WTC11 (cell line): ENCODE results near the gene NOS1. TPM values are rescaled to one million over a fixed set of nuclear protein-coding genes. Genes with fewer than 3 reads are reported as not detected.
"Not testable (repeated sequence)": the region's sequence is repeated elsewhere in the genome, so short reads cannot be mapped to it uniquely, and the experiment has no call there.

ENCODE experiments used
- ATAC-seq: fragments of 200-7000 bp; cut with Tn5 transposase; 2 replicates; pipeline ENCODE4 v1.10.0; 2021; ENCODE audit warnings: mild to moderate bottlenecking, moderate library complexity
- CTCF ChIA-PET: fragments of 300-600 bp; sonication (Branson Sonifier 250); formaldehyde crosslinking; loops from one replicate; lab custom pipeline; 2021; ENCODE audit warnings: antibody characterized with exemption; lab: Charles Lee
- POLR2A ChIA-PET: fragments of 350-600 bp; sonication (Branson Sonifier 250); formaldehyde crosslinking; loops from one replicate; lab custom pipeline; 2021; ENCODE audit warnings: antibody characterized with exemption; lab: Charles Lee
- DNase-seq: peaks from one replicate; pipeline ENCODE4 v3.0.0; 2021; ENCODE audit warnings: low spot score
- H3K27ac Mint-ChIP-seq: 2 replicates; pipeline ENCODE4 v1.8.0; 2021; ENCODE audit warnings: mixed read lengths
- H3K27me3 Mint-ChIP-seq: 2 replicates; pipeline ENCODE4 v1.8.0; 2021; ENCODE audit warnings: low read depth, mild to moderate bottlenecking, moderate library complexity, mixed read lengths
- H3K36me3 Mint-ChIP-seq: 2 replicates; pipeline ENCODE4 v1.8.0; 2021; ENCODE audit warnings: mixed read lengths
- H3K4me1 Mint-ChIP-seq: 2 replicates; pipeline ENCODE4 v1.8.0; 2022; ENCODE audit warnings: mixed read lengths
- H3K4me3 Mint-ChIP-seq: 2 replicates; pipeline ENCODE4 v1.8.0; 2021; ENCODE audit warnings: mild to moderate bottlenecking, moderate library complexity, mixed read lengths
- H3K9me3 Mint-ChIP-seq: 2 replicates; pipeline ENCODE4 v1.8.0; 2021; ENCODE audit warnings: mixed read lengths
- CREB1 ChIP-seq: sonication (generic); formaldehyde crosslinking; IDR thresholded peaks from 2 replicates; pipeline ENCODE4 v1.8.0; 2023; ENCODE audit warnings: mild to moderate bottlenecking, missing genetic modification reagents
- E2F1 ChIP-seq: sonication (generic); formaldehyde crosslinking; IDR thresholded peaks from 2 replicates; pipeline ENCODE4 v1.8.0; 2022; ENCODE audit warnings: mild to moderate bottlenecking, missing genetic modification reagents
- ELF4 ChIP-seq: sonication (generic); formaldehyde crosslinking; IDR thresholded peaks from 2 replicates; pipeline ENCODE4 v1.8.1; 2022; ENCODE audit warnings: low read depth, mild to moderate bottlenecking, moderate library complexity, missing genetic modification reagents
- IRF2 ChIP-seq: sonication (generic); formaldehyde crosslinking; IDR thresholded peaks from 2 replicates; pipeline ENCODE4 v1.8.0; 2022; ENCODE audit warnings: low read depth, missing genetic modification reagents, borderline replicate concordance
- KAT7 ChIP-seq: sonication (generic); formaldehyde crosslinking; IDR thresholded peaks from 2 replicates; pipeline ENCODE4 v1.8.1; 2023; ENCODE audit warnings: missing genetic modification reagents, mild to moderate bottlenecking, borderline replicate concordance
- MXD4 ChIP-seq: fragments of 250-450 bp; sonication (Bioruptor Pico); IDR thresholded peaks from 2 replicates; pipeline ENCODE4 v1.8.0; 2021; ENCODE audit warnings: mild to moderate bottlenecking, moderate library complexity, borderline replicate concordance
- NFATC4 ChIP-seq: fragments of 250-450 bp; sonication (Bioruptor Pico); IDR thresholded peaks from 2 replicates; pipeline ENCODE4 v1.9.0; 2021; ENCODE audit warnings: mild to moderate bottlenecking
- USF2 ChIP-seq: sonication (generic); formaldehyde crosslinking; IDR thresholded peaks from 2 replicates; pipeline ENCODE4 v1.8.1; 2023; ENCODE audit warnings: mild to moderate bottlenecking, missing genetic modification reagents, moderate library complexity
- ZBTB21 ChIP-seq: sonication (generic); formaldehyde crosslinking; IDR thresholded peaks from 2 replicates; pipeline ENCODE4 v1.8.1; 2023; ENCODE audit warnings: mild to moderate bottlenecking, missing genetic modification reagents, borderline replicate concordance
- ZNF121 ChIP-seq: sonication (generic); formaldehyde crosslinking; IDR thresholded peaks from 2 replicates; pipeline ENCODE4 v1.8.0; 2023; ENCODE audit warnings: missing genetic modification reagents
- ZNF232 ChIP-seq: sonication (generic); formaldehyde crosslinking; IDR thresholded peaks from 2 replicates; pipeline ENCODE4 v1.8.0; 2022; ENCODE audit warnings: mild to moderate bottlenecking, missing genetic modification reagents
- ZNF263 ChIP-seq: sonication (generic); formaldehyde crosslinking; IDR thresholded peaks from 2 replicates; pipeline ENCODE4 v1.8.1; 2022; ENCODE audit warnings: low read depth, mild to moderate bottlenecking, moderate library complexity, missing genetic modification reagents
- ZNF317 ChIP-seq: sonication (generic); formaldehyde crosslinking; IDR thresholded peaks from 2 replicates; pipeline ENCODE4 v1.8.1; 2023; ENCODE audit warnings: low read depth, mild to moderate bottlenecking, moderate library complexity, missing genetic modification reagents, borderline replicate concordance
- ZNF396 ChIP-seq: fragments of 250-450 bp; sonication (Bioruptor Pico); IDR thresholded peaks from 2 replicates; pipeline ENCODE4 v1.8.0; 2021; ENCODE audit warnings: mild to moderate bottlenecking, moderate library complexity, borderline replicate concordance
- total RNA-seq: library from RNA; stranded (reverse); gene quantifications from 3 replicates; pipeline ENCODE4 v1.2.3, GENCODE V29; 2021
- TF ChIP-seq, protein P1 (sequence below): fragments of 250-450 bp; sonication (Bioruptor Pico); IDR thresholded peaks from 2 replicates; pipeline ENCODE4 v1.9.0; 2021; ENCODE audit warnings: mild to moderate bottlenecking, borderline replicate concordance
- TF ChIP-seq, protein P2 (sequence below): fragments of 200-600 bp; IDR thresholded peaks from 2 replicates; pipeline ENCODE4 v1.8.0; 2022; ENCODE audit warnings: antibody characterized with exemption
- TF ChIP-seq, protein P3 (sequence below): sonication (generic); formaldehyde crosslinking; conservative IDR thresholded peaks from 2 replicates; pipeline ENCODE4 v1.8.1; 2023; ENCODE audit warnings: mild to moderate bottlenecking, low read depth, missing genetic modification reagents, moderate library complexity

NOS1 gene
- total RNA-seq, 1 experiment from 2014 or later, result 4.5 TPM

DNA sequence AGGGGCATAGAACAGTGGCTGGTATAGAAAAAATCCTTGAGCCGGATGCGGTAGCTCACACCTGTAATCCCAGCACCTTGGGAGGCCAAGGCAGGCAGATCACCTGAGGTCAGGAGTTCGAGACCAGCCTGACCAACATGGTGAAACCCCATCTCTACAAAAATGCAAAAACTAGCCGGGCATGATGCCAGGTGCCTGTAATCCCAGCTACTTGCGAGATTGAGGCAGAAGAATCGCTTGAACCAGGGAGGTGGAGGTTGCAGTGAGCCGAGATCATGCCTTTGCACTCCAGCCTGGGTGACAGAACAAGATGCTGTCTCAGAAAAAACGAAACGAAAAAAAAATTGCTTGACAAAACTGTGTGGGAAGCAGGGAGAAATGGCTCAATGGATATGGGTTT, 168.8 kb downstream of the NOS1 start:
- H3K36me3 Mint-ChIP-seq, H3K27ac Mint-ChIP-seq, POLR2A ChIA-PET, H3K9me3 Mint-ChIP-seq, H3K4me3 Mint-ChIP-seq, DNase-seq, H3K27me3 Mint-ChIP-seq, ATAC-seq: not testable (repeated sequence)
- CTCF ChIA-PET, result interaction anchor here (1.0 to 1.4 kb wide), 4 partner anchors 20 to 657 kb away, joined by 3 to 6 read pairs (median 4); no protein-coding TSS in a partner anchor
- H3K4me1 Mint-ChIP-seq, result peaks cover 23% of the 10 kb centered on the region

- Mint-ChIP-seq H3K4me3 (peak overlapping the region; percentile 6; the same call in 1 of the 2 replicates), H3K27ac (no peak overlapping the region; the same call in 1 of the 2 replicates)
Observed at GRCh38 chr12:117192057-117192456, 169.4 kb downstream of the NOS1 start.

DNA sequence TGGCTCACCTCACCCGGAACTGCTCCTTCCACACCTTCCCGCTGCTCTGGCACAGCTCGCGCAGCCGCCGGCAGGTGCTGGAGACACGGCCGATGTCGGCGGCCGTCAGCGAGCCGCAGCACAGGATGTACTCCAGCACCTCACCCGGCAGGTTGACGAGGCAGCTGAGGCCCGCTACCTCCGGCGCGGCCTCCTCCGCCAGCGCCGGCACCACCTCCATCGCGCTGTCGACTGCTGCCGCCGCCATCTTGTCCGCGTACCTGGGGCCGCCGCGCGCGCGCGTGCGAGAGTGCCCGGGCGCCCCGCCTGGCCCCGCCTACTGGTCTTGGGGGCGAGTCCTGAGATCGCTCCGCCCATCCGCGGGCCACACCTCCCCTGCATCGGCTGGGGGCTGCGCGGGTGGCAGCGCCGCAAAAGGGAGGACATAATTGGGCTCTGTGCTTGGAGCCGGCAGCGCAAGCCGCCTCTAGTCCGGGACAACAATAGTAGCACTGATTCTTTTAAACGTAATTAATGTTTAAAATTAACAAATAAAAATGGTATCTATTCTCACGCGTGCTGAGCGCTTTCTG, 171.1 kb downstream of the NOS1 start, which contains the start of gene FBXO21:
Gene FBXO21, minus strand, starts transcription at position 261 of the 572 bp plus-strand sequence. Its CDS starts 14 bp downstream, at position 247.
- ChIA-PET CTCF (no interaction called here), POLR2A (interaction anchor here (0.7 kb wide), 1 partner anchor 488 kb away, joined by 3 read pairs; no protein-coding TSS in a partner anchor)
- Mint-ChIP-seq H3K36me3 (peaks cover 18% of the 10 kb centered on the region), H3K4me1 (peaks cover 22% of the 10 kb centered on the region), H3K27me3 (peaks cover 8% of the 10 kb centered on the region; the same call in 1 of the 2 replicates), H3K4me3 (peak within 1 kb of the TSS; percentile 90), H3K27ac (peak within 1 kb of the TSS; percentile 60), H3K9me3 (peaks cover 7% of the 10 kb centered on the region)
- DNase-seq (peak; percentile 94), ATAC-seq (peak; percentile 91)
- TF ChIP-seq IRF2 (CRISPR knock-in tag) (no peak), ZNF396 (CRISPR knock-in tag) (no peak), ZNF232 (CRISPR knock-in tag) (peak; percentile 78; the same call in 1 of the 2 replicates), MXD4 (CRISPR knock-in tag) (no peak), NFATC4 (no peak), E2F1 (peak; percentile 69; the same call in 1 of the 2 replicates), KAT7 (CRISPR knock-in tag) (no peak), USF2 (CRISPR knock-in tag) (peak; percentile 13; the same call in 1 of the 2 replicates), CREB1 (CRISPR knock-in tag) (no peak), ZBTB21 (CRISPR knock-in tag) (no peak)
- TF ChIP-seq, protein P1, sequence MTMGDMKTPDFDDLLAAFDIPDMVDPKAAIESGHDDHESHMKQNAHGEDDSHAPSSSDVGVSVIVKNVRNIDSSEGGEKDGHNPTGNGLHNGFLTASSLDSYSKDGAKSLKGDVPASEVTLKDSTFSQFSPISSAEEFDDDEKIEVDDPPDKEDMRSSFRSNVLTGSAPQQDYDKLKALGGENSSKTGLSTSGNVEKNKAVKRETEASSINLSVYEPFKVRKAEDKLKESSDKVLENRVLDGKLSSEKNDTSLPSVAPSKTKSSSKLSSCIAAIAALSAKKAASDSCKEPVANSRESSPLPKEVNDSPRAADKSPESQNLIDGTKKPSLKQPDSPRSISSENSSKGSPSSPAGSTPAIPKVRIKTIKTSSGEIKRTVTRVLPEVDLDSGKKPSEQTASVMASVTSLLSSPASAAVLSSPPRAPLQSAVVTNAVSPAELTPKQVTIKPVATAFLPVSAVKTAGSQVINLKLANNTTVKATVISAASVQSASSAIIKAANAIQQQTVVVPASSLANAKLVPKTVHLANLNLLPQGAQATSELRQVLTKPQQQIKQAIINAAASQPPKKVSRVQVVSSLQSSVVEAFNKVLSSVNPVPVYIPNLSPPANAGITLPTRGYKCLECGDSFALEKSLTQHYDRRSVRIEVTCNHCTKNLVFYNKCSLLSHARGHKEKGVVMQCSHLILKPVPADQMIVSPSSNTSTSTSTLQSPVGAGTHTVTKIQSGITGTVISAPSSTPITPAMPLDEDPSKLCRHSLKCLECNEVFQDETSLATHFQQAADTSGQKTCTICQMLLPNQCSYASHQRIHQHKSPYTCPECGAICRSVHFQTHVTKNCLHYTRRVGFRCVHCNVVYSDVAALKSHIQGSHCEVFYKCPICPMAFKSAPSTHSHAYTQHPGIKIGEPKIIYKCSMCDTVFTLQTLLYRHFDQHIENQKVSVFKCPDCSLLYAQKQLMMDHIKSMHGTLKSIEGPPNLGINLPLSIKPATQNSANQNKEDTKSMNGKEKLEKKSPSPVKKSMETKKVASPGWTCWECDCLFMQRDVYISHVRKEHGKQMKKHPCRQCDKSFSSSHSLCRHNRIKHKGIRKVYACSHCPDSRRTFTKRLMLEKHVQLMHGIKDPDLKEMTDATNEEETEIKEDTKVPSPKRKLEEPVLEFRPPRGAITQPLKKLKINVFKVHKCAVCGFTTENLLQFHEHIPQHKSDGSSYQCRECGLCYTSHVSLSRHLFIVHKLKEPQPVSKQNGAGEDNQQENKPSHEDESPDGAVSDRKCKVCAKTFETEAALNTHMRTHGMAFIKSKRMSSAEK, result no peak
- TF ChIP-seq, protein P2, sequence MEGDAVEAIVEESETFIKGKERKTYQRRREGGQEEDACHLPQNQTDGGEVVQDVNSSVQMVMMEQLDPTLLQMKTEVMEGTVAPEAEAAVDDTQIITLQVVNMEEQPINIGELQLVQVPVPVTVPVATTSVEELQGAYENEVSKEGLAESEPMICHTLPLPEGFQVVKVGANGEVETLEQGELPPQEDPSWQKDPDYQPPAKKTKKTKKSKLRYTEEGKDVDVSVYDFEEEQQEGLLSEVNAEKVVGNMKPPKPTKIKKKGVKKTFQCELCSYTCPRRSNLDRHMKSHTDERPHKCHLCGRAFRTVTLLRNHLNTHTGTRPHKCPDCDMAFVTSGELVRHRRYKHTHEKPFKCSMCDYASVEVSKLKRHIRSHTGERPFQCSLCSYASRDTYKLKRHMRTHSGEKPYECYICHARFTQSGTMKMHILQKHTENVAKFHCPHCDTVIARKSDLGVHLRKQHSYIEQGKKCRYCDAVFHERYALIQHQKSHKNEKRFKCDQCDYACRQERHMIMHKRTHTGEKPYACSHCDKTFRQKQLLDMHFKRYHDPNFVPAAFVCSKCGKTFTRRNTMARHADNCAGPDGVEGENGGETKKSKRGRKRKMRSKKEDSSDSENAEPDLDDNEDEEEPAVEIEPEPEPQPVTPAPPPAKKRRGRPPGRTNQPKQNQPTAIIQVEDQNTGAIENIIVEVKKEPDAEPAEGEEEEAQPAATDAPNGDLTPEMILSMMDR, result no peak

More at GRCh38 chr12:117192057-117192456, 169.4 kb downstream of the NOS1 start:
- peak; percentile 38 for ATAC-seq
- peaks cover 22% of the 10 kb centered on the region for H3K4me1 Mint-ChIP-seq
- no peak for DNase-seq
- peak; percentile 49; the same call in 1 of the 2 replicates for TF ChIP-seq ZNF263
- no peak for TF ChIP-seq ZNF317 (CRISPR knock-in tag)
- TF ChIP-seq, protein P3, sequence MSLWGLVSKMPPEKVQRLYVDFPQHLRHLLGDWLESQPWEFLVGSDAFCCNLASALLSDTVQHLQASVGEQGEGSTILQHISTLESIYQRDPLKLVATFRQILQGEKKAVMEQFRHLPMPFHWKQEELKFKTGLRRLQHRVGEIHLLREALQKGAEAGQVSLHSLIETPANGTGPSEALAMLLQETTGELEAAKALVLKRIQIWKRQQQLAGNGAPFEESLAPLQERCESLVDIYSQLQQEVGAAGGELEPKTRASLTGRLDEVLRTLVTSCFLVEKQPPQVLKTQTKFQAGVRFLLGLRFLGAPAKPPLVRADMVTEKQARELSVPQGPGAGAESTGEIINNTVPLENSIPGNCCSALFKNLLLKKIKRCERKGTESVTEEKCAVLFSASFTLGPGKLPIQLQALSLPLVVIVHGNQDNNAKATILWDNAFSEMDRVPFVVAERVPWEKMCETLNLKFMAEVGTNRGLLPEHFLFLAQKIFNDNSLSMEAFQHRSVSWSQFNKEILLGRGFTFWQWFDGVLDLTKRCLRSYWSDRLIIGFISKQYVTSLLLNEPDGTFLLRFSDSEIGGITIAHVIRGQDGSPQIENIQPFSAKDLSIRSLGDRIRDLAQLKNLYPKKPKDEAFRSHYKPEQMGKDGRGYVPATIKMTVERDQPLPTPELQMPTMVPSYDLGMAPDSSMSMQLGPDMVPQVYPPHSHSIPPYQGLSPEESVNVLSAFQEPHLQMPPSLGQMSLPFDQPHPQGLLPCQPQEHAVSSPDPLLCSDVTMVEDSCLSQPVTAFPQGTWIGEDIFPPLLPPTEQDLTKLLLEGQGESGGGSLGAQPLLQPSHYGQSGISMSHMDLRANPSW (CRISPR knock-in tag), result no peak
- TF ChIP-seq ELF4 (CRISPR knock-in tag), result no peak
- peak; percentile 27; the same call in 1 of the 2 replicates for TF ChIP-seq ZNF121
- TF ChIP-seq, all 79 proteins: peak for 2
- Mint-ChIP-seq H3K27me3 (peaks cover 8% of the 10 kb centered on the region), H3K36me3 (peaks cover 4% of the 10 kb centered on the region), H3K9me3 (peaks cover 7% of the 10 kb centered on the region)
- CTCF ChIA-PET, result interaction anchor here (1.0 to 1.4 kb wide), 4 partner anchors 21 to 657 kb away, joined by 3 to 6 read pairs (median 4); no protein-coding TSS in a partner anchor
- POLR2A ChIA-PET, result interaction anchor here (0.6 kb wide), 1 partner anchor 167 kb away, joined by 3 read pairs; no protein-coding TSS in a partner anchor
